Ovary (tissue), 3 donors: ENCODE data around the gene TPCN2.

Source experiments
- EP300 ChIP-seq: sonication (generic); formaldehyde crosslinking; IDR thresholded peaks from one replicate; pipeline ENCODE4 v1.6.1; 2017; ENCODE audit warnings: antibody characterized with exemption
- POLR2A ChIP-seq: fragments of 450-650 bp; IDR thresholded peaks from one replicate; pipeline ENCODE4 v1.6.1; 2017; ENCODE audit warnings: antibody characterized with exemption, mild to moderate bottlenecking, moderate library complexity
- TF ChIP-seq, protein P1 (sequence below), 3 donors: fragments of 450-650 bp in 2 of 3; fragments of 200-600 bp in 1 of 3; IDR thresholded peaks; one replicate each; pipeline versions ENCODE4 v1.5.1 to v1.8.0; 2016 to 2022; ENCODE audit warnings: antibody characterized with exemption in 3 of 3, mild to moderate bottlenecking in 1 of 3
- donor health status: DM: no; HTN: no; CAD: no.

DNA sequence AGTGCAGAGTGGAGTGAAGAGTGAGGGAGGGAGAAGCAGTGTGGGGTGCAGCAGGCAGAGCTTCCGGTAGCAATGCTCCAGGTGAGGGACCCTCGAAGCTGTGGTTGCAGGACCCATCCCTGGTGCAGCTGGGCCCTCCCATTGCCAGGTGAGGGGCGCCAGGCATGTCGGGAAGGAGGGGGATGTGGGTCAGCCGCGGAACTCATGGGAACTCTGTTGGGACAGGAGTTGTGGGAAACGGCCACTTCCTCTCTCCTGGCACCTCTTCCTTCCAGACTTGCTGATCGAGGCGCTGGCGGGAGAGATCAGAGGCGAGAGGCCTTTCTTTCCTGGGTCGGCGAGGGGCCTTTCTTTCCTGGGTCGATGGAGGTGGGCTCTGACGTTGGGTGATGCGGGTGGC is 48.5 kb downstream of the TPCN2 start:
- TF ChIP-seq, protein P1, sequence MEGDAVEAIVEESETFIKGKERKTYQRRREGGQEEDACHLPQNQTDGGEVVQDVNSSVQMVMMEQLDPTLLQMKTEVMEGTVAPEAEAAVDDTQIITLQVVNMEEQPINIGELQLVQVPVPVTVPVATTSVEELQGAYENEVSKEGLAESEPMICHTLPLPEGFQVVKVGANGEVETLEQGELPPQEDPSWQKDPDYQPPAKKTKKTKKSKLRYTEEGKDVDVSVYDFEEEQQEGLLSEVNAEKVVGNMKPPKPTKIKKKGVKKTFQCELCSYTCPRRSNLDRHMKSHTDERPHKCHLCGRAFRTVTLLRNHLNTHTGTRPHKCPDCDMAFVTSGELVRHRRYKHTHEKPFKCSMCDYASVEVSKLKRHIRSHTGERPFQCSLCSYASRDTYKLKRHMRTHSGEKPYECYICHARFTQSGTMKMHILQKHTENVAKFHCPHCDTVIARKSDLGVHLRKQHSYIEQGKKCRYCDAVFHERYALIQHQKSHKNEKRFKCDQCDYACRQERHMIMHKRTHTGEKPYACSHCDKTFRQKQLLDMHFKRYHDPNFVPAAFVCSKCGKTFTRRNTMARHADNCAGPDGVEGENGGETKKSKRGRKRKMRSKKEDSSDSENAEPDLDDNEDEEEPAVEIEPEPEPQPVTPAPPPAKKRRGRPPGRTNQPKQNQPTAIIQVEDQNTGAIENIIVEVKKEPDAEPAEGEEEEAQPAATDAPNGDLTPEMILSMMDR (IDR thresholded peaks at IDR 0.05): no peak
- TF ChIP-seq EP300 (no peak), POLR2A (no peak)
